HFFc6 (cell line): ENCODE measurements around the gene E2F6. TPM values are rescaled to one million over a fixed set of nuclear protein-coding genes. Genes with fewer than 3 reads are reported as not detected.
A peak's percentile ranks its signal among the peaks of the same experiment; 100 is the strongest.

ENCODE experiments used
- DNase-seq: peaks from one replicate; pipeline ENCODE4 v3.0.0-alpha.2; 2018
- H3K27ac Mint-ChIP-seq: 2 replicates; pipeline ENCODE4 v1.8.0; 2020; ENCODE audit warnings: mild to moderate bottlenecking, mixed read lengths
- H3K27me3 Mint-ChIP-seq: 2 replicates; pipeline ENCODE4 v1.8.0; 2021; ENCODE audit warnings: mild to moderate bottlenecking, moderate library complexity, mixed read lengths; ENCODE audit not compliant: insufficient read depth
- H3K36me3 Mint-ChIP-seq: 2 replicates; pipeline ENCODE4 v1.8.0; 2021; ENCODE audit warnings: low read depth, mixed read lengths
- H3K4me1 Mint-ChIP-seq: 2 replicates; pipeline ENCODE4 v1.8.0; 2020; ENCODE audit warnings: low read depth, mixed read lengths
- H3K4me3 Mint-ChIP-seq: 2 replicates; pipeline ENCODE4 v1.8.0; 2020; ENCODE audit warnings: mild to moderate bottlenecking, moderate library complexity, mixed read lengths
- H3K9me3 Mint-ChIP-seq: 2 replicates; pipeline ENCODE4 v1.8.0; 2020; ENCODE audit warnings: mild to moderate bottlenecking, mixed read lengths
- CTCF ChIP-seq: fragments of 200-600 bp; sonication (generic); IDR thresholded peaks from 2 replicates; pipeline ENCODE4 v1.5.0; 2021; ENCODE audit warnings: antibody characterized with exemption, mild to moderate bottlenecking
- total RNA-seq, 6 experiments: library from RNA; stranded (reverse); fragmentation: NEBNext Ultra II Directional; extraction: Animal tissue kit (Norgen Biotek cat#: 25700); gene quantifications; 2 replicates in 1 of 6; 3 replicates in 5 of 6; pipeline ENCODE4 v1.2.3, GENCODE V29; 2021

The E2F6 gene
- total RNA-seq, 6 experiments from 2014 or later = 8.9 to 11.3 (median 10.3) TPM

GRCh38 chr2:11505652-11506610 lies 40.0 kb upstream of the E2F6 start:
- H3K9me3 Mint-ChIP-seq = no peaks in the 10 kb centered on the region

GRCh38 chr2:11503354-11503927 lies 37.5 kb upstream of the E2F6 start:
- Mint-ChIP-seq H3K27ac (no peak overlapping the region), H3K4me3 (no peak overlapping the region), H3K36me3 (no peaks in the 10 kb centered on the region), H3K4me1 (peaks cover 17% of the 10 kb centered on the region), H3K9me3 (no peaks in the 10 kb centered on the region), H3K27me3 (peaks cover 24% of the 10 kb centered on the region)
- no peak for TF ChIP-seq CTCF
- DNase-seq = no peak

More at GRCh38 chr2:11505652-11506610, 40.0 kb upstream of the E2F6 start:
- DNase-seq = no peak
- no peak overlapping the region for H3K27ac Mint-ChIP-seq
- peaks cover 7% of the 10 kb centered on the region for H3K4me1 Mint-ChIP-seq
- TF ChIP-seq CTCF = no peak
- peaks cover 19% of the 10 kb centered on the region for H3K27me3 Mint-ChIP-seq
- no peak overlapping the region for H3K4me3 Mint-ChIP-seq
- no peaks in the 10 kb centered on the region for H3K36me3 Mint-ChIP-seq

- peaks cover 19% of the 10 kb centered on the region for H3K4me1 Mint-ChIP-seq
- DNase-seq = no peak
- H3K27me3 Mint-ChIP-seq = peaks cover 23% of the 10 kb centered on the region
- H3K9me3 Mint-ChIP-seq = no peaks in the 10 kb centered on the region
- no peaks in the 10 kb centered on the region for H3K36me3 Mint-ChIP-seq
- no peak overlapping the region for H3K4me3 Mint-ChIP-seq
- TF ChIP-seq CTCF = no peak
- H3K27ac Mint-ChIP-seq = no peak overlapping the region
Measured at GRCh38 chr2:11502740-11503292, 36.9 kb upstream of the E2F6 start.

GRCh38 chr2:11500702-11501303 lies 34.8 kb upstream of the E2F6 start:
- Mint-ChIP-seq H3K4me3 (peak overlapping the region; percentile 61), H3K9me3 (no peaks in the 10 kb centered on the region), H3K36me3 (no peaks in the 10 kb centered on the region), H3K27me3 (peaks cover 25% of the 10 kb centered on the region), H3K4me1 (peaks cover 19% of the 10 kb centered on the region), H3K27ac (no peak overlapping the region)
- TF ChIP-seq CTCF = no peak
- DNase-seq = no peak

- DNase-seq = no peak
- peaks cover 19% of the 10 kb centered on the region for H3K4me1 Mint-ChIP-seq
Measured at GRCh38 chr2:11499081-11499743, 33.3 kb upstream of the E2F6 start.

More at GRCh38 chr2:11499081-11499743, 33.3 kb upstream of the E2F6 start:
- no peak overlapping the region for H3K27ac Mint-ChIP-seq
- no peaks in the 10 kb centered on the region for H3K9me3 Mint-ChIP-seq
- peaks cover 24% of the 10 kb centered on the region; the same call in 1 of the 2 replicates for H3K27me3 Mint-ChIP-seq
- H3K4me3 Mint-ChIP-seq = no peak overlapping the region
- H3K36me3 Mint-ChIP-seq = no peaks in the 10 kb centered on the region
- no peak for TF ChIP-seq CTCF
